ENCODE data around the gene ADCK1. TPM values are rescaled to one million over a fixed set of nuclear protein-coding genes. Genes with fewer than 3 reads are reported as not detected.

The ADCK1 gene
- polyA plus RNA-seq, 1 donor from 2014 or later, result 13.6 TPM

DNA sequence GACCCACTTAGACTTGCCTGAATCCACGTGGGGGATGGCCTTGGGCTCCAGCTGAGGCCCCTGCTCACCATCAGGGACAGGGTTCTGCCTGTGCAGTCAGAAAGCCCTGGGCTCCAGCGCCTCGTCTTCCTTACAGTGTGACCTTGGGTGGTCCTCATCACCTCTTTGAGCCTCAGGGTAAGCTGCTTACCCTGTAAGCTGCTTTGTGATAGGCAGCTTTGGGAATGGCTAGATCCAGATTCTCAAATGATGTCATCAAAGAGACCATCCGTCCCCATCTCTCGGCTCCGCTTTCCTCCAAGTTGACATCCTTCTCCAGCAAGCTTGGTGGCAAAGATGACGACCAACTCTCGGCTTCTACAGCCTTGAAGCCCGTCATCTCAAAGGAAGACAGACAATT is 127.0 kb downstream of the ADCK1 start:
- no peak overlapping the region for H3K4me2 ChIP-seq (ENCODE audit: low read length)
- no peaks in the 10 kb centered on the region for H3K79me2 ChIP-seq (replicated peaks; ENCODE audit: insufficient read depth, low read length)
- H2AFZ ChIP-seq (ENCODE audit: low read depth, low read length), result no peak overlapping the region
- no peak overlapping the region for H3K27ac ChIP-seq (ENCODE audit: low read length)
- no peaks in the 10 kb centered on the region for H3K36me3 ChIP-seq (ENCODE audit: insufficient read depth, low read length)
- H3K4me3 ChIP-seq (ENCODE audit: low read length), result no peak overlapping the region
- H3K9me3 ChIP-seq (ENCODE audit: low read length), result no peaks in the 10 kb centered on the region
- no peak overlapping the region for H3K9ac ChIP-seq (ENCODE audit: low read length)
- no peaks in the 10 kb centered on the region for H3F3A ChIP-seq (ENCODE audit: insufficient read depth, low read length, poor library complexity, severe bottlenecking)
- no peaks in the 10 kb centered on the region for H3K27me3 ChIP-seq (ENCODE audit: insufficient read depth, low read depth, low read length)
- no peaks in the 10 kb centered on the region for H3K9me2 ChIP-seq (ENCODE audit: insufficient read depth, low read length)
- no peak for TF ChIP-seq EP300 (conservative IDR thresholded peaks at IDR 0.05; ENCODE audit: poor library complexity, severe bottlenecking)
- no peak for TF ChIP-seq RAD21 (conservative IDR thresholded peaks at IDR 0.05)
- TF ChIP-seq SMC3 (conservative IDR thresholded peaks at IDR 0.05; ENCODE audit: poor library complexity), result no peak
- TF ChIP-seq, protein P1, sequence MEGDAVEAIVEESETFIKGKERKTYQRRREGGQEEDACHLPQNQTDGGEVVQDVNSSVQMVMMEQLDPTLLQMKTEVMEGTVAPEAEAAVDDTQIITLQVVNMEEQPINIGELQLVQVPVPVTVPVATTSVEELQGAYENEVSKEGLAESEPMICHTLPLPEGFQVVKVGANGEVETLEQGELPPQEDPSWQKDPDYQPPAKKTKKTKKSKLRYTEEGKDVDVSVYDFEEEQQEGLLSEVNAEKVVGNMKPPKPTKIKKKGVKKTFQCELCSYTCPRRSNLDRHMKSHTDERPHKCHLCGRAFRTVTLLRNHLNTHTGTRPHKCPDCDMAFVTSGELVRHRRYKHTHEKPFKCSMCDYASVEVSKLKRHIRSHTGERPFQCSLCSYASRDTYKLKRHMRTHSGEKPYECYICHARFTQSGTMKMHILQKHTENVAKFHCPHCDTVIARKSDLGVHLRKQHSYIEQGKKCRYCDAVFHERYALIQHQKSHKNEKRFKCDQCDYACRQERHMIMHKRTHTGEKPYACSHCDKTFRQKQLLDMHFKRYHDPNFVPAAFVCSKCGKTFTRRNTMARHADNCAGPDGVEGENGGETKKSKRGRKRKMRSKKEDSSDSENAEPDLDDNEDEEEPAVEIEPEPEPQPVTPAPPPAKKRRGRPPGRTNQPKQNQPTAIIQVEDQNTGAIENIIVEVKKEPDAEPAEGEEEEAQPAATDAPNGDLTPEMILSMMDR (IDR thresholded peaks at IDR 0.05; ENCODE audit: poor library complexity, severe bottlenecking), result no peak
- no peak for TF ChIP-seq MXI1 (conservative IDR thresholded peaks at IDR 0.05; ENCODE audit: poor library complexity, severe bottlenecking)
- no peak for TF ChIP-seq POLR2AphosphoS5 (IDR thresholded peaks at IDR 0.05)
- no peak for TF ChIP-seq EZH2 (IDR thresholded peaks at IDR 0.05; ENCODE audit: borderline replicate concordance, insufficient read depth, low read length, poor library complexity, severe bottlenecking)
- no peak for TF ChIP-seq TAF1 (IDR thresholded peaks at IDR 0.05; ENCODE audit: low read depth)
- no peaks in the 10 kb centered on the region for H4K20me1 ChIP-seq (ENCODE audit: insufficient read depth)

DNA sequence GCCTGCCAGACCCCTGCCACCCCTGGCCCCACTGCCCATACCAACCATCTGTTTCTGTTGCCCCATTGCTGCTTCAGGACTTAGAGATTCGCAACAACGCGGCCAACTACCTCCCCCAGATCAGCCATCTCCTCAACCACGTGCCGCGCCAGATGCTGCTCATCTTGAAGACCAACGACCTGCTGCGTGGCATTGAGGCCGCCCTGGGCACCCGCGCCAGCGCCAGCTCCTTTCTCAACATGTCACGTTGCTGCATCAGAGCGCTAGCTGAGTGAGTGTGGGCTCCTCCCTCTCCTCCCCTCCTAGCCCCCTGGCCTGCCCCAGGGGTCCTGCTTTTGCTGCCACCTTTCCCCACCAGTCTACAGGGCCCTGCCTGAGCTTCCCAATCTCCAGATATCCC is 131.5 kb downstream of the ADCK1 start:
- Histone ChIP-seq H3K27ac (ENCODE audit: low read length) (no peak overlapping the region), H3K9me3 (ENCODE audit: low read length) (no peaks in the 10 kb centered on the region), H3K9ac (ENCODE audit: low read length) (no peak overlapping the region), H3F3A (ENCODE audit: insufficient read depth, low read length, poor library complexity, severe bottlenecking) (no peaks in the 10 kb centered on the region), H3K27me3 (ENCODE audit: insufficient read depth, low read depth, low read length) (no peaks in the 10 kb centered on the region), H3K4me3 (ENCODE audit: low read length) (no peak overlapping the region), H3K4me2 (ENCODE audit: low read length) (no peak overlapping the region), H3K79me2 (replicated peaks; ENCODE audit: insufficient read depth, low read length) (no peaks in the 10 kb centered on the region), H4K20me1 (ENCODE audit: insufficient read depth) (no peaks in the 10 kb centered on the region), H2AFZ (ENCODE audit: low read depth, low read length) (no peak overlapping the region), H3K36me3 (ENCODE audit: insufficient read depth, low read length) (no peaks in the 10 kb centered on the region), H3K9me2 (ENCODE audit: insufficient read depth, low read length) (no peaks in the 10 kb centered on the region)
- no peak for TF ChIP-seq SMC3 (conservative IDR thresholded peaks at IDR 0.05; ENCODE audit: poor library complexity)
- no peak for TF ChIP-seq TAF1 (IDR thresholded peaks at IDR 0.05; ENCODE audit: low read depth)
- TF ChIP-seq POLR2AphosphoS5 (IDR thresholded peaks at IDR 0.05), result no peak
- no peak for TF ChIP-seq EP300 (conservative IDR thresholded peaks at IDR 0.05; ENCODE audit: poor library complexity, severe bottlenecking)
- TF ChIP-seq, protein P2, sequence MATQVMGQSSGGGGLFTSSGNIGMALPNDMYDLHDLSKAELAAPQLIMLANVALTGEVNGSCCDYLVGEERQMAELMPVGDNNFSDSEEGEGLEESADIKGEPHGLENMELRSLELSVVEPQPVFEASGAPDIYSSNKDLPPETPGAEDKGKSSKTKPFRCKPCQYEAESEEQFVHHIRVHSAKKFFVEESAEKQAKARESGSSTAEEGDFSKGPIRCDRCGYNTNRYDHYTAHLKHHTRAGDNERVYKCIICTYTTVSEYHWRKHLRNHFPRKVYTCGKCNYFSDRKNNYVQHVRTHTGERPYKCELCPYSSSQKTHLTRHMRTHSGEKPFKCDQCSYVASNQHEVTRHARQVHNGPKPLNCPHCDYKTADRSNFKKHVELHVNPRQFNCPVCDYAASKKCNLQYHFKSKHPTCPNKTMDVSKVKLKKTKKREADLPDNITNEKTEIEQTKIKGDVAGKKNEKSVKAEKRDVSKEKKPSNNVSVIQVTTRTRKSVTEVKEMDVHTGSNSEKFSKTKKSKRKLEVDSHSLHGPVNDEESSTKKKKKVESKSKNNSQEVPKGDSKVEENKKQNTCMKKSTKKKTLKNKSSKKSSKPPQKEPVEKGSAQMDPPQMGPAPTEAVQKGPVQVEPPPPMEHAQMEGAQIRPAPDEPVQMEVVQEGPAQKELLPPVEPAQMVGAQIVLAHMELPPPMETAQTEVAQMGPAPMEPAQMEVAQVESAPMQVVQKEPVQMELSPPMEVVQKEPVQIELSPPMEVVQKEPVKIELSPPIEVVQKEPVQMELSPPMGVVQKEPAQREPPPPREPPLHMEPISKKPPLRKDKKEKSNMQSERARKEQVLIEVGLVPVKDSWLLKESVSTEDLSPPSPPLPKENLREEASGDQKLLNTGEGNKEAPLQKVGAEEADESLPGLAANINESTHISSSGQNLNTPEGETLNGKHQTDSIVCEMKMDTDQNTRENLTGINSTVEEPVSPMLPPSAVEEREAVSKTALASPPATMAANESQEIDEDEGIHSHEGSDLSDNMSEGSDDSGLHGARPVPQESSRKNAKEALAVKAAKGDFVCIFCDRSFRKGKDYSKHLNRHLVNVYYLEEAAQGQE (IDR thresholded peaks at IDR 0.05; ENCODE audit: borderline replicate concordance), result no peak
- no peak for TF ChIP-seq RAD21 (conservative IDR thresholded peaks at IDR 0.05)
- TF ChIP-seq MXI1 (conservative IDR thresholded peaks at IDR 0.05; ENCODE audit: poor library complexity, severe bottlenecking), result no peak
- no peak for TF ChIP-seq EZH2 (IDR thresholded peaks at IDR 0.05; ENCODE audit: borderline replicate concordance, insufficient read depth, low read length, poor library complexity, severe bottlenecking)
- TF ChIP-seq, protein P1 (IDR thresholded peaks at IDR 0.05; ENCODE audit: poor library complexity, severe bottlenecking), result no peak

Data from neural cell (in vitro differentiated cells).